Measurements from ENCODE around the gene AUTS2.

Gene AUTS2

GRCh38 chr7:70599446-70600190 is 1001.3 kb downstream of the AUTS2 start:
- no peak overlapping the region for H3K4me3 ChIP-seq (replicated peaks; ENCODE audit: insufficient read depth, low read length)
- DNase-seq (ENCODE audit: low read depth in 1 of 2, low spot score in 1 of 2): no peak
- H3K27ac ChIP-seq (replicated peaks): no peak overlapping the region
- H3K27me3 ChIP-seq (ENCODE audit: insufficient read depth, poor library complexity, severe bottlenecking): peaks cover 19% of the 10 kb centered on the region
- TF ChIP-seq, protein P1, sequence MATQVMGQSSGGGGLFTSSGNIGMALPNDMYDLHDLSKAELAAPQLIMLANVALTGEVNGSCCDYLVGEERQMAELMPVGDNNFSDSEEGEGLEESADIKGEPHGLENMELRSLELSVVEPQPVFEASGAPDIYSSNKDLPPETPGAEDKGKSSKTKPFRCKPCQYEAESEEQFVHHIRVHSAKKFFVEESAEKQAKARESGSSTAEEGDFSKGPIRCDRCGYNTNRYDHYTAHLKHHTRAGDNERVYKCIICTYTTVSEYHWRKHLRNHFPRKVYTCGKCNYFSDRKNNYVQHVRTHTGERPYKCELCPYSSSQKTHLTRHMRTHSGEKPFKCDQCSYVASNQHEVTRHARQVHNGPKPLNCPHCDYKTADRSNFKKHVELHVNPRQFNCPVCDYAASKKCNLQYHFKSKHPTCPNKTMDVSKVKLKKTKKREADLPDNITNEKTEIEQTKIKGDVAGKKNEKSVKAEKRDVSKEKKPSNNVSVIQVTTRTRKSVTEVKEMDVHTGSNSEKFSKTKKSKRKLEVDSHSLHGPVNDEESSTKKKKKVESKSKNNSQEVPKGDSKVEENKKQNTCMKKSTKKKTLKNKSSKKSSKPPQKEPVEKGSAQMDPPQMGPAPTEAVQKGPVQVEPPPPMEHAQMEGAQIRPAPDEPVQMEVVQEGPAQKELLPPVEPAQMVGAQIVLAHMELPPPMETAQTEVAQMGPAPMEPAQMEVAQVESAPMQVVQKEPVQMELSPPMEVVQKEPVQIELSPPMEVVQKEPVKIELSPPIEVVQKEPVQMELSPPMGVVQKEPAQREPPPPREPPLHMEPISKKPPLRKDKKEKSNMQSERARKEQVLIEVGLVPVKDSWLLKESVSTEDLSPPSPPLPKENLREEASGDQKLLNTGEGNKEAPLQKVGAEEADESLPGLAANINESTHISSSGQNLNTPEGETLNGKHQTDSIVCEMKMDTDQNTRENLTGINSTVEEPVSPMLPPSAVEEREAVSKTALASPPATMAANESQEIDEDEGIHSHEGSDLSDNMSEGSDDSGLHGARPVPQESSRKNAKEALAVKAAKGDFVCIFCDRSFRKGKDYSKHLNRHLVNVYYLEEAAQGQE (IDR thresholded peaks at IDR 0.05; ENCODE audit: insufficient replicate concordance, low read depth): no peak
- TF ChIP-seq, protein P2, sequence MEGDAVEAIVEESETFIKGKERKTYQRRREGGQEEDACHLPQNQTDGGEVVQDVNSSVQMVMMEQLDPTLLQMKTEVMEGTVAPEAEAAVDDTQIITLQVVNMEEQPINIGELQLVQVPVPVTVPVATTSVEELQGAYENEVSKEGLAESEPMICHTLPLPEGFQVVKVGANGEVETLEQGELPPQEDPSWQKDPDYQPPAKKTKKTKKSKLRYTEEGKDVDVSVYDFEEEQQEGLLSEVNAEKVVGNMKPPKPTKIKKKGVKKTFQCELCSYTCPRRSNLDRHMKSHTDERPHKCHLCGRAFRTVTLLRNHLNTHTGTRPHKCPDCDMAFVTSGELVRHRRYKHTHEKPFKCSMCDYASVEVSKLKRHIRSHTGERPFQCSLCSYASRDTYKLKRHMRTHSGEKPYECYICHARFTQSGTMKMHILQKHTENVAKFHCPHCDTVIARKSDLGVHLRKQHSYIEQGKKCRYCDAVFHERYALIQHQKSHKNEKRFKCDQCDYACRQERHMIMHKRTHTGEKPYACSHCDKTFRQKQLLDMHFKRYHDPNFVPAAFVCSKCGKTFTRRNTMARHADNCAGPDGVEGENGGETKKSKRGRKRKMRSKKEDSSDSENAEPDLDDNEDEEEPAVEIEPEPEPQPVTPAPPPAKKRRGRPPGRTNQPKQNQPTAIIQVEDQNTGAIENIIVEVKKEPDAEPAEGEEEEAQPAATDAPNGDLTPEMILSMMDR (IDR thresholded peaks at IDR 0.05; ENCODE audit: insufficient read depth, low read length): no peak
- TF ChIP-seq SPI1 (IDR thresholded peaks at IDR 0.05; ENCODE audit: borderline replicate concordance, low read depth) (no peak), GABPA (IDR thresholded peaks at IDR 0.05; ENCODE audit: low read depth) (no peak), POLR2AphosphoS5 (IDR thresholded peaks at IDR 0.05; ENCODE audit: low read depth) (no peak)

GRCh38 chr7:70600993-70601392 is 1002.7 kb downstream of the AUTS2 start:
- no peak for DNase-seq (ENCODE audit: low read depth in 1 of 2, low spot score in 1 of 2)
- TF ChIP-seq SPI1 (IDR thresholded peaks at IDR 0.05; ENCODE audit: borderline replicate concordance, low read depth) (no peak), GABPA (IDR thresholded peaks at IDR 0.05; ENCODE audit: low read depth) (no peak), POLR2AphosphoS5 (IDR thresholded peaks at IDR 0.05; ENCODE audit: low read depth) (no peak)
- TF ChIP-seq, protein P1 (IDR thresholded peaks at IDR 0.05; ENCODE audit: insufficient replicate concordance, low read depth): no peak
- TF ChIP-seq, protein P2 (IDR thresholded peaks at IDR 0.05; ENCODE audit: insufficient read depth, low read length): no peak
- Histone ChIP-seq H3K27ac (replicated peaks) (no peak overlapping the region), H3K27me3 (ENCODE audit: insufficient read depth, poor library complexity, severe bottlenecking) (peaks cover 13% of the 10 kb centered on the region), H3K4me3 (replicated peaks; ENCODE audit: insufficient read depth, low read length) (no peak overlapping the region)

GRCh38 chr7:70602117-70602516 is 1003.8 kb downstream of the AUTS2 start:
- no peak overlapping the region for H3K4me3 ChIP-seq (replicated peaks; ENCODE audit: insufficient read depth, low read length)
- H3K27me3 ChIP-seq (ENCODE audit: insufficient read depth, poor library complexity, severe bottlenecking): peaks cover 5% of the 10 kb centered on the region
- TF ChIP-seq GABPA (IDR thresholded peaks at IDR 0.05; ENCODE audit: low read depth) (no peak), POLR2AphosphoS5 (IDR thresholded peaks at IDR 0.05; ENCODE audit: low read depth) (no peak), SPI1 (IDR thresholded peaks at IDR 0.05; ENCODE audit: borderline replicate concordance, low read depth) (no peak)
- TF ChIP-seq, protein P2 (IDR thresholded peaks at IDR 0.05; ENCODE audit: insufficient read depth, low read length): no peak
- TF ChIP-seq, protein P1 (IDR thresholded peaks at IDR 0.05; ENCODE audit: insufficient replicate concordance, low read depth): no peak
- DNase-seq (ENCODE audit: low read depth in 1 of 2, low spot score in 1 of 2): no peak
- no peak overlapping the region for H3K27ac ChIP-seq (replicated peaks)

Measured in HL-60 (cell line).